Measurements from ENCODE around the gene DHCR7.

The DHCR7 gene

DNA sequence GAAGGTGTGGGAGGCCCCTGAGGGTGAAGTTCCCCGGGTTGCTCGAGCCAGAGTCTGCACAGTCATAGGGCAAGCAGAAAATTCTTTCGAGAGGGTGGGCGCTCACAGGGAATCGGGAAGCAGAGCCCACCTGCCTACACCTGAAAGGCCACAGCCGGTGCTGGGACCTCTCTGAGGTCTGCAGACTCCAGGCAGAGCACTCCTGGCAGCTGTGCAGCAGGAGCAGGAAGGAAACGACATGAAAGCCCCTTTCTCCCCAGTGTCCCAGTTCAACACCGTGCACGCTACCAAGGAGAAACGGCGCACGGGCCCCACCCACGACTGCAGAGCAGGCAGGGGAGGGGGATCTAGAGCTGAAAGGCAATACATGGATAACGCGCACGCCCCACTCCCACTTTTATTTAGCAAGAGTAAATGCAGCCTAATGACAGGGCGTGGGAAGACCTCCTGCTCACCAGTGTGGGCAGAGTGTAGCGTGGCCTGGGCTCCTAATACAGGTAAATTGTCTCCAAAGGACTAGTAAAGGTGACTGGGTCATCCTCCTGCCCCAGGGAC lies 13.5 kb downstream of the DHCR7 start:
- Histone ChIP-seq H3K9me2 (replicated peaks; ENCODE audit: low read depth, low read length) (no peaks in the 10 kb centered on the region), H3K4me2 (ENCODE audit: low read depth, low read length, poor library complexity, severe bottlenecking) (no peak overlapping the region), H3K36me3 (ENCODE audit: insufficient read depth, low read length) (peaks cover 29% of the 10 kb centered on the region; the same call in 1 of the 2 replicates), H4K20me1 (ENCODE audit: insufficient read depth, low read length, poor library complexity, severe bottlenecking) (no peaks in the 10 kb centered on the region), H3K9ac (ENCODE audit: low read depth, low read length, poor library complexity, severe bottlenecking) (no peak overlapping the region), H3K27me3 (ENCODE audit: insufficient read depth, low read length, poor library complexity, severe bottlenecking) (no peaks in the 10 kb centered on the region), H3K4me1 (ENCODE audit: insufficient read depth, low read length, poor library complexity, severe bottlenecking) (no peaks in the 10 kb centered on the region), H3K79me2 (ENCODE audit: insufficient read depth, low read length) (no peaks in the 10 kb centered on the region), H3F3A (ENCODE audit: low read depth) (no peaks in the 10 kb centered on the region), H3K4me3 (ENCODE audit: low read length, poor library complexity, severe bottlenecking) (no peak overlapping the region), H3K9me3 (ENCODE audit: insufficient read depth, low read depth, low read length) (no peaks in the 10 kb centered on the region), H2AFZ (ENCODE audit: low read length) (no peak overlapping the region)
- TF ChIP-seq, protein P1, sequence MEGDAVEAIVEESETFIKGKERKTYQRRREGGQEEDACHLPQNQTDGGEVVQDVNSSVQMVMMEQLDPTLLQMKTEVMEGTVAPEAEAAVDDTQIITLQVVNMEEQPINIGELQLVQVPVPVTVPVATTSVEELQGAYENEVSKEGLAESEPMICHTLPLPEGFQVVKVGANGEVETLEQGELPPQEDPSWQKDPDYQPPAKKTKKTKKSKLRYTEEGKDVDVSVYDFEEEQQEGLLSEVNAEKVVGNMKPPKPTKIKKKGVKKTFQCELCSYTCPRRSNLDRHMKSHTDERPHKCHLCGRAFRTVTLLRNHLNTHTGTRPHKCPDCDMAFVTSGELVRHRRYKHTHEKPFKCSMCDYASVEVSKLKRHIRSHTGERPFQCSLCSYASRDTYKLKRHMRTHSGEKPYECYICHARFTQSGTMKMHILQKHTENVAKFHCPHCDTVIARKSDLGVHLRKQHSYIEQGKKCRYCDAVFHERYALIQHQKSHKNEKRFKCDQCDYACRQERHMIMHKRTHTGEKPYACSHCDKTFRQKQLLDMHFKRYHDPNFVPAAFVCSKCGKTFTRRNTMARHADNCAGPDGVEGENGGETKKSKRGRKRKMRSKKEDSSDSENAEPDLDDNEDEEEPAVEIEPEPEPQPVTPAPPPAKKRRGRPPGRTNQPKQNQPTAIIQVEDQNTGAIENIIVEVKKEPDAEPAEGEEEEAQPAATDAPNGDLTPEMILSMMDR (conservative IDR thresholded peaks at IDR 0.05; ENCODE audit: low read length), result no peak
- TF ChIP-seq EZH2phosphoT487 (IDR thresholded peaks at IDR 0.05; ENCODE audit: borderline replicate concordance), result no peak

DNA sequence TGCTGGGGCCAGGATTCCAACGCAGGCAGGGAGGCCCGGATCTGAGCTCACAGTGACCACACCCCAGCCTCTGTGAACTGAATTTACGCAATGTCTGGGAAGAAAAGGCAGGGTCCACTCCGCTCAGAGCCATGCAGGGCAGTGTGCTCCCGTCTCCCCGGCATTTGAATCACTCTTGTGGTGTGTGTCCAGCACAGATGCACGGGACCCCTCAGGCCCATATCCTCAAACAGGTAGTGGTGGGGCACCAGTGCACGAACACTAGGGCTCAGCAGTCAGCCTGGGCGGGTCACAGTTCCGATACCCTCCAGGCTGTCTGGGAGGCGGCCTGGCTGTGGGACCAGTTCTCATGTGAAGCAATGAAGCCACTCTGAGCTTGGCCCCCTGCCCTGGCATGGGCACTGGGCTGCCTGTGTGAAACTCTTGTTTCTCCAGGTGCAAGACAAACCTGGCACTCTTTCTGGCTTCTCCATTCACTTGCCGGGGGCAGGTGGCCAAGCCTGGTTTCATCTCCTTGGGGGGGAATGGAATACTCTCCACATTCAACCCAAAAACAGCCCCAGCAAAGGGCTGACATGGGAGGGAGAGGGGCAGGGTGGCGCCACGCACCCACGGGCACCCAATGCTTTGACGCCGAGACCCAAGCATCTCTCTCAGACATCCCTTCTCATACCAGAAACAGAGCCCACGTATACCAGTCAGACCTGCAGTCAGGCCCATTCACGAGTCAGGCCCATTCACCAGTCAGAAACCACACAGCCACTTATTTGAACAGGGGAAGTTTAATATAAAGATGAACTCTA lies 14.3 kb downstream of the DHCR7 start:
- H3K27me3 ChIP-seq (ENCODE audit: insufficient read depth, low read length, poor library complexity, severe bottlenecking), result no peaks in the 10 kb centered on the region
- H3K9ac ChIP-seq (ENCODE audit: low read depth, low read length, poor library complexity, severe bottlenecking), result no peak overlapping the region
- H3K4me2 ChIP-seq (ENCODE audit: low read depth, low read length, poor library complexity, severe bottlenecking), result no peak overlapping the region
- no peaks in the 10 kb centered on the region for H3K4me1 ChIP-seq (ENCODE audit: insufficient read depth, low read length, poor library complexity, severe bottlenecking)
- no peak overlapping the region for H3K4me3 ChIP-seq (ENCODE audit: low read length, poor library complexity, severe bottlenecking)
- peaks cover 21% of the 10 kb centered on the region; the same call in 1 of the 2 replicates for H3K36me3 ChIP-seq (ENCODE audit: insufficient read depth, low read length)
- H3K9me3 ChIP-seq (ENCODE audit: insufficient read depth, low read depth, low read length), result no peaks in the 10 kb centered on the region
- no peaks in the 10 kb centered on the region for H3K9me2 ChIP-seq (replicated peaks; ENCODE audit: low read depth, low read length)
- H3K79me2 ChIP-seq (ENCODE audit: insufficient read depth, low read length), result no peaks in the 10 kb centered on the region
- H3F3A ChIP-seq (ENCODE audit: low read depth), result no peaks in the 10 kb centered on the region
- H2AFZ ChIP-seq (ENCODE audit: low read length), result no peak overlapping the region
- TF ChIP-seq, protein P1 (conservative IDR thresholded peaks at IDR 0.05; ENCODE audit: low read length), result no peak
- TF ChIP-seq EZH2phosphoT487 (IDR thresholded peaks at IDR 0.05; ENCODE audit: borderline replicate concordance), result no peak
- no peaks in the 10 kb centered on the region for H4K20me1 ChIP-seq (ENCODE audit: insufficient read depth, low read length, poor library complexity, severe bottlenecking)

DNA sequence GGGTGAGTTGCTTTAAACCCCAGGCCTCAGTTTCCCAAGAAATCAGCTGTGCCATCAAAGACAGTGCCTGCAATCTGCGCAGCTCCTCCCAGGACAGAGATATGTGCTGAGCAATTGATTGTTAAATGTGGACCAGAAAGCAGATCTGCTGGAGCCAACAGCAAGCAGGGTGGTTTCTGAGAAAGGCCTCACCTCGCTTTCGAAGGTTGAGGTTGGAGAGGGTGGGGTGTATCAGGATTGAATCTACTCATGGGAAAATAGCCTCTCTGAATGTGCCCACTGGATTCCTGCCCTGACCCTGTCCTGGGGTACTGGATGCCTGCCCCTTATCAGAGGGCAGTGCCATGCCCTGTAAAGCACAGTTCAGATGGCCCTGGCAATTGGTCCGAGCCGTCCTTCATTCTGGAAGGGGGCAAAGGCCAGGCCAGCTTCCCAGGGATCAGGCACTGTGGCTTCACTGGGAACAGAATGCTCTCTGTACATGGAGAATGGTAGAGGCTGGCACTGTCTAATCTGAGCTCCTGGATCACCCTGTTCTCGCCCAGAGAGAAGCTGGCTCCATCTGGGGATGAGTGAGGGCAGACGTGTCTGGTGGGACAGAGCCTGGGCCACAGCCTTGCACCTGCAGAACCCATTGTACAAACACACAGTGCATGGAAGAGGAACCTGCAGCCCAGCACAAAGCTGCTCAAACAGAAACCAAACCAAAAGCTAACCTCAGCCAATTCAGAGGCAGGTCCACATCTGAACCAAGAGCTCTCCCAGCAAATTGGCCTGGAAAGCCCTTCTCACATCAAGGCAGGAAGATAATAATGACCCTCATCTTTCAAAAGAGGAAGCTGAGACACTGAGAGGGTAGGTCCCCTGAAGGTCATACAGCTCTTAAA lies 15.2 kb downstream of the DHCR7 start:
- Histone ChIP-seq H3K9ac (ENCODE audit: low read depth, low read length, poor library complexity, severe bottlenecking) (no peak overlapping the region), H3K27me3 (ENCODE audit: insufficient read depth, low read length, poor library complexity, severe bottlenecking) (no peaks in the 10 kb centered on the region), H3K4me3 (ENCODE audit: low read length, poor library complexity, severe bottlenecking) (no peak overlapping the region), H4K20me1 (ENCODE audit: insufficient read depth, low read length, poor library complexity, severe bottlenecking) (no peaks in the 10 kb centered on the region), H3K9me2 (replicated peaks; ENCODE audit: low read depth, low read length) (no peaks in the 10 kb centered on the region), H3K79me2 (ENCODE audit: insufficient read depth, low read length) (no peaks in the 10 kb centered on the region), H3K9me3 (ENCODE audit: insufficient read depth, low read depth, low read length) (no peaks in the 10 kb centered on the region), H2AFZ (ENCODE audit: low read length) (no peak overlapping the region), H3K4me1 (ENCODE audit: insufficient read depth, low read length, poor library complexity, severe bottlenecking) (no peaks in the 10 kb centered on the region), H3K36me3 (ENCODE audit: insufficient read depth, low read length) (peaks cover 12% of the 10 kb centered on the region; the same call in 1 of the 2 replicates), H3K4me2 (ENCODE audit: low read depth, low read length, poor library complexity, severe bottlenecking) (no peak overlapping the region), H3F3A (ENCODE audit: low read depth) (no peaks in the 10 kb centered on the region)
- no peak for TF ChIP-seq EZH2phosphoT487 (IDR thresholded peaks at IDR 0.05; ENCODE audit: borderline replicate concordance)
- TF ChIP-seq, protein P1 (conservative IDR thresholded peaks at IDR 0.05; ENCODE audit: low read length), result no peak

All from Loucy (cell line).